HG03159 (cell line): ENCODE measurements around the gene DSG4.

Source experiments
- ATAC-seq: cut with Tn5 transposase; IDR thresholded peaks from one replicate; pipeline ENCODE4 v1.9.1; 2021; ENCODE audit warnings: mild to moderate bottlenecking, moderate library complexity; ENCODE audit not compliant: unreplicated experiment

DSG4 gene

DNA sequence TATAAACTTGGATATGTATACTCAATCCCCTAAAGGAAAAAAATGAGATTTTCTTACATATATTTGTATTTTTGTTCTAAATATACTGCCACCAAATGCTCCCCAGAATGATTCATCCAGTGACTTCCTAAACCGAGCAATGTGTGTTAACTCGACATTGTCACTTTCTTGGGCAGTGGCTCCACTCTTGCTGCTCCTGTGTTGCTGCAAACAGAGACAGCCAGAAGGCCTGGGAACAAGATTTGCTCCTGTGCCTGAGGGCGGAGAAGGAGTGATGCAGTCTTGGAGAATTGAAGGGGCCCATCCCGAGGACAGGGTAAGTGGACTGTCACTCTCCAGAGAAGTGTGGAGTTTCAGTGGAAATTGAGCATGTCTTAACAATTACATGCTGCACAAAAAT lies 32.7 kb downstream of the DSG4 start:
- ATAC-seq = no peak

DNA sequence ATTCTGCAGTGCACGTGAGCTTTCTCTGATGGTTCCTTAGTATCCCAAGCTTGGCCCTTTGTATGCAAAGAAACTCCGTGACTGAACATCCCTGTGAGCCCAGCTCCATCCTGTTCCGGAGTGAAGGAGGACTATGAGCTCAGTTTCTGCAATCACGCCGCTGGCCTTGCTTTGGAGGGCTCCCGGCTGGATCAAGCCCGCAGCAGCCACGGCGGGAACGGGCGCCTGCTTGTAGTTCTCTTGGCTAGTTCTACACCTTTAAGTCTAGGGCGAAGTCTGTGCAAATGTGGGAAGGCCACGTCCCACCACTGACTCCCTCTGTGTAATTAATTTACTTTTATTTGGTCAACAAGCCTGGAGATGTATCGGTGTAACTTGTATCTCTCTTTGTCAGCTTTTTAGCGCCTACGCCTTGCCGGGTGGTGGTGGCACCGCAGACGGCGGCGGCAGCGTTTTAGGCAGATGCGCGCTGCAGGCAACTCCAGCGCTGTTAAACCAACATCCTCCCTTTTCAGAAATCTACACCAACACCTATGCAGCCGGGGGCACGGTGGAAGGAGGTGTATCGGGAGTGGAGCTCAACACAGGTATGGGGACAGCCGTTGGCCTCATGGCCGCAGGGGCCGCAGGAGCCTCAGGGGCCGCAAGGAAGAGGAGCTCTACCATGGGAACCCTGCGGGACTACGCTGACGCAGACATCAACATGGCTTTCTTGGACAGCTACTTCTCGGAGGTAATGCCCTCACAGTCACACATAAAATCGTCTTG lies 34.3 kb downstream of the DSG4 start:
- ATAC-seq = no peak

DNA sequence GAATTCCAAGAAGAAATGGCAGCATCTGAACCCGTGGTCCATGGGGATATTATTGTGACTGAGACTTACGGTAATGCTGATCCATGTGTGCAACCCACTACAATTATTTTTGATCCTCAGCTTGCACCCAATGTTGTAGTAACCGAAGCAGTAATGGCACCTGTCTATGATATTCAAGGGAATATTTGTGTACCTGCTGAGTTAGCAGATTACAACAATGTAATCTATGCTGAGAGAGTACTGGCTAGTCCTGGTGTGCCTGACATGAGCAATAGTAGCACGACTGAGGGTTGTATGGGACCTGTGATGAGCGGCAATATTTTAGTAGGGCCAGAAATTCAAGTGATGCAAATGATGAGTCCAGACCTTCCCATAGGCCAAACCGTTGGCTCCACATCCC lies 36.6 kb downstream of the DSG4 start:
- no peak for ATAC-seq

DNA sequence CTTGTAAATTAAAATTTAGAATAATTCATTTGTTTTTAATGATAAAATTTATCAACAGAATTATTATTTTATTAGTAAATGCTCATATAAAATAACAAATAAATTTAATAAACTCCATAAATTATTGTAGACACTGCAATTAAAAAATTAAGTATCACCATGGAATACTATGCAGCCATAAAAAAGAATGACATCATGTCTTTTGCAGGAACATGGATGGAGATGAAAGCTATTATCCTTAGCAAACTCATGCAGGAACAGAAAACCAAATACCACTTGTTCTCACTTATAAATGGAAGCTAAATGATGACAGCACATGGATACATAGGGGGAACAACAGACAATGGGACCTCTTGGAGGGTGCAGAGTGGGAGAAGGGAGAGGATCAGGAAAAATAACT lies 41.3 kb downstream of the DSG4 start:
- ATAC-seq = no peak

DNA sequence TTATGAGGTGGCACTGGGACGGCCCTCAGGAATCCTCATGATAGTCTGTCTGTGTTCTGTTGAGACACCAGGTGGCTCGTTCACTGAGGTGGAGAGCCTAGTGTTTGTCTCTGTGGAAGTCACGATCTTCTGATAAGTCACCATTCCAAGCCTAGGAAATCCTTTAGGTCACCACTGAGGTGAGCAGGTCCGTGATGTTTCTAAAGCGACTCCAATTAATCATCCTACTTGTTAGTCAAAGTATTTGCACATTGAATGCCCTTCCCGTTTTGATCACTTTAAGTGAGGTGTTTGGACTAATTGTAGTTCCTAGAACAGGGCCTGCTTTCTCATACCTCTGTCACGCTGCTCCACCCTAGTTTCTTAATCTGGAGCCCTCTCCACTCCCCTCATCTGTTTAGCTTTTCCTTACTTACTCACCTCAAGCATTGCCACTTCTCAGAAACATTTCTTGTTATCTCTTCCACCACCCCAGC lies 42.9 kb downstream of the DSG4 start:
- no peak for ATAC-seq

DNA sequence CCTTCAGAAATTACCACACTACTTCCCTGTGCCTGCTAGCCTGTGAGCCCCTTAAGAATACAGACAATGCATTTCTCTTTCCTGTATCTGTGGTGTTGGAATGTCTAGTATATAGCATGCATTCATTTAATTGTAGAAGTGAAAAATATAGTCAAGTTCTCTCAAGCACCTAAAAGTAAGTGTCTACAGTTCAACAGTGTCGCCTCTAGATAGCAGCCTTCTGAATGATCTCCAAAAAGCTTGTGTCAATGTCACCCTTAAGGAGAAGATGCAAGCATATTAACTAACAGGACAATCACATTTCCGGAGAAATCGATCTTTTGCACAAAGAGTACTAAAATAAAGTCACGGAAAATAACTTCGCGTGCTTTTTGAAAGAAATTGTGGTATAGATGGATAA lies 43.5 kb downstream of the DSG4 start:
- ATAC-seq = no peak

DNA sequence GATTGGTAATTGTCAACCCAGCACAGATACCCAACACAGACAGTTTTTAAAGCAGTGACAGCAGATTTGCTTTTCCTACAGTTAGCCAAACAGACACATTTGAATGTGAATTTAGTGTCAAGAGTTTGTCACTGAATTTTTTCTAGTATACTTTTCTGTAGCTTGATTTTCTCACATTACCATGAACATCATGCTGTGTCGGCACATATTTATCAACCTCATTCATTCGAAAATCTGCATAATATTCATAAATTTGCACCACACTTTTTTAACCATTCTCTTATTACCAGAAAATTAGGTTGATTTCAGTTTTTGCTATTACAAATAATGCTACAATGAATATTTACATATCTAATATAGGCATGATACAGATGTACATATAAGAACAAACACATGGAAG lies 43.9 kb downstream of the DSG4 start:
- no peak for ATAC-seq

DNA sequence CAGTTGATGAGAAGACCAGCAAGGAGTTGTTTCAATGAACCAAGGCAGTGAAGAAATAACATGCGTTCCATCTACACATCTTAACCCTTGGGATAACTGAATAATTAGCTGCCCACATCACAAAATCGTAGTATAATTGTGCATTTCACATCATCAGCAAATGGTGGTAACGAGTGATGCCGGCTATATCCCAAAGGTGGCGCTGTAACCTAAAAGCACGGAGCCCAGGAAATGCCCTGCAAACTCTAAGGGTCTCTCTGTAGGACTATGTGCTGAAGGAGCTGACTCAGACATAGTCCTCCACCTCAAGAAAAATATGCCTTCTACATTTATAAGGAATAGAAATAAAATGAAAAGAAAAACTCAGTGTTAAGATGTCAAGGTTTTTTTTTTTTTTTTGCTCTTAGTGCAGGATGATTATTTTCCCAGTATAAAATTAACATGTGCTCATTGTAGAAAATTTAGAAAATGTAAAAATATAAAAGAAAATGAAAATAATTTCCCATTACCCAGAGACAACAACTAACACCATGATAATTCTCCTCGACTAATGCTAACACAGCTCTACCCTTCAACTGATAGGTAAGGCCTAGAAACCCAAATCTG lies 47.9 kb downstream of the DSG4 start:
- ATAC-seq = peak; percentile 89

DNA sequence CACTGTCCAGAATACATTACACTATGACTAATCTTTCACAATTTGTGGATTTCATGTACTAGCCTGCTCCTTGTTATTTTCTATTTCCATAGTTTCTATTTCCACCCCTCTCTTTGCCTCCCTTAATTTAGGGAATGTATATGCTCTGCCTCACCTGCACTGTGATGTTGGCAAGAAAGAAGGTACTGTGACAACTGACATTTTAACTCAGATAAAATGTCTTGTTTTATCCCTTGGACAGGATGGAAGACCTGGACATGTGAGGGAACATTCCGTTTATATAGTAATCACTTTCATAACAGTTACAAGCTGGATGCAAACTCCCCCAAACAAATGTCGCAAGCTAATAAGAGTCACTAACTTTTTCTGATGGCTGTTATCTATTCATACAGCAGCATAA lies 49.4 kb downstream of the DSG4 start:
- ATAC-seq = no peak

DNA sequence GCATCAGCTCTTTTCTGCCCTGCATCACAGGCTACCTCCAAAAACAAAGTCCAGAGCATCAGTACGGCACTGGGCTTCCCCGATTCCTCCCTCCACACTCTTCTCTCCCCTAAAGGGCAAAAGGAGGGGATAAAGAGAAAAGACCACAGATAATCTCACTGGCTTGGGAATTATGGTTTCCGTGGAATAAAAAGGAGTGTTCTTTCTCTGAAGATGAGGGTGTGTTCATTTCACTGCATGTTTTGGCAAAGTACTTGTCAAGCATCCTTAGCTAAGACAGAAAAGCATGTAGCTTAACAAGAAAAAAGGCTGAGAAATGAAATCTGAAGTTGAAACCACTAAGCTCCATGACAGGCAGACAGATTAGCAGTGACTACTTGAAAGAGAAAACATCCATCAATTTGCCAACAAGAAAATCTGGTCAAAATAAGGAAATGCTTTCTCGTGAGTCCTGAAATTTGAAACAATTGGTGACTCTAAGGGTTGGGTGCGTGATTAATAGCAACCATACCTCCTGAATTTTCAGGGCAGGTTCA lies 50.4 kb downstream of the DSG4 start:
- no peak for ATAC-seq

DNA sequence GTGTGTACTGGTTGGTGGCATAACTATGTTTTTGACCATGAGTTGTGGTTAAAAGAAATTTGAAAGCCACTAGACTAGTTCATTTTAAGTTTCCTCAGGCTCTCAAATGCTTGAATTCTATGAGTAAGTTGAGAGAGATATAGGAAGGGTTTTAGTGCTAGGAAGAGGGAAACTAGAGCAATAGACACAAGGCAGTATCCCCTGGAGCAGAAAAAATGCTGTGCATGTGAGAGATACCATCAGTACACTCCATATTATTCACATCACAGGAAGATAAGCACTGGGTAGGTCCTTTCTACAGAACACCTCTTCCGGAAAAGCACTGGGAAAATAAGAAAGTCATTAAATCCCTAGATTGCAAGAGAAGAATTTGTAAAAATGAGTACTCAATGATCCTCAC lies 51.6 kb downstream of the DSG4 start:
- ATAC-seq = no peak

DNA sequence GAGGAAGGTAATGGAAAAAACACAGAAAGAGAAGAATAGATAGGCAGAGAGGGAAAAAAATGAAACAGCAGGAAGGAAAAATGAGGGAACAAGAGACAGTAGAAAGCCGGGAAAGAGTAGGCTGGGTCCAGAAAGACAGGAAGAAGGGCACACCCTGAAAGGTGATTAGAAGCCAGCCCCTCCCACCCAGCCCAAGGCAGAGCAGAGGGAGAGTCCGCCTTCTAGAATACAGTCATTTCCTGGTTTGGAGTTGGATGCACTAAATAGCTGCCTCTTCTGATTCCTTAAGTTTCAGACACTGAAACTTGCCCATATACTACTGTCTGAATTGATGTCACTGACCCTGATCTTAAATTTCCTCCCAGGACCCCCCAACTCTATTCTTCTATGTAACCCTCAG lies 53.0 kb downstream of the DSG4 start:
- no peak for ATAC-seq

DNA sequence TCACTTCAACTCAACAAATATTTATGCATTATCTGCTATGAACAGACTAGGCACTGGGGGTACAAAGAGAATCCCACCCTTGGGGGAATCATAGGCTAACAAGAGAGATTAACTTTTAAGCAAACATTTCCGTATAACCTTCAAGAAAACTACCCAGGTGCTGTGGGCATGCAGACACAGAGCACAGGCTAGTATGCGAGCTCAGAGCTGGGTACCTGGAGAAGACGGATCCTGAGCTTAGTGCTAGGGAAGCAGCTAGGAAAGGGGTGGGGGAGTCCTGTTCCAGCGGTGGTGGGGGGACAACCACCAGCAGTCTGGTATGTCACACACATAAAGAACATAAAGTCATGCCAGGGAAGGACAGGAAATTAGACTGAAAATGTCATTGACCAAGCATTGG lies 53.5 kb downstream of the DSG4 start:
- no peak for ATAC-seq

DNA sequence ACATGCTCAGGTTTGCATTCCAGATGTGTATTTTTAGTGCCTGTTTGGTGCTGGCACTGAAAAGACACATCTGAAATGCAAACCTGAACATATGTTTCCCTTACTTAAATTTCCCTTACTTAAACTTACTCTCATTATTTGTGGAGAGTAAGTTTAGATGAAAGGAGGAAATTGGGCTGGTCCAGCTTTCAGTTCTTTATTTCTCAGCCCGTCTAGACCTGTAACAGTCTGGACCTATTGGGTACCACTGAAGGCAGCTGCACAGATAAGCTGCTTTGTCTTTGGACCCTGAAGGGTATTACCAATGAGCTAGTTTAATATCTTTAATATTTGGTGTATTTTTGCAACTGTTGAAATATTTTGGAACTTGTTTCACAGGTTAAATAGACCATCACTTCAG lies 54.0 kb downstream of the DSG4 start:
- no peak for ATAC-seq

DNA sequence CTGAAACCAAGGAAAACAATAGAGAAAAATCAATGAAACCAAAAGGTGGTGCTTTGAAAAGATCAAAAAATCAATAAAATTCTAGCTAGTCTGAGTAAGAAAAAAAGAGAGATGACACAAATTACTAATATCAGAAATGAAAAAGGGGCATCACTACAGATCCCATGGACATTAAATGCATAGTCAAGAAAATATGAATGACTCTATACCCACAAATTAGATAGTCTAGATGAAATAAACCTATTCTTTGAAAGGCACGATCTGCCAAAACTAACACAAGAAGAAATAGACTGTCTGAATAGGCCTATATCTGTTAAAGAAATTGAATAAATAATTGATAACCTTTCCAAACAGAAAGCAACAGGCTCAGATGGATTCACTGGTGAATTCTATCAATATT lies 55.7 kb downstream of the DSG4 start:
- ATAC-seq = no peak

DNA sequence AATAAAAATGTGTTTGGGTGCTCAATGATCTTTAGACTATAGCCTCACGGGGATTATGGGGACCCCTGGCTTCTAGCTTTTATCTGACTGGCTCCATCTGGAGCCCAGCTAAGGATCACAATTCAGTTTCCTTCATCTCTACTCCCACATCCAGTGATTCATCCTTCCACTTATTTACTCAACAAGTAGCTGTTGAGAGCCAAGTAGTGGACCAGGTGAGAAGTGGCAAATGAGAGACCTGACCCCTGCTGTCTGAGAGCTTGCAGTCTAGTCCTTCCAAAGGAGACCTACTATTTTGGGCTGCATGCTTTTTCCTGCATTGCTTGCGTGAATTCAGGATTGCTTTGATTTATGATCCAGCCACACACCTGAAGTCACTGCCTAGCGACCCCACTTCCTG lies 60.2 kb downstream of the DSG4 start:
- ATAC-seq = no peak

DNA sequence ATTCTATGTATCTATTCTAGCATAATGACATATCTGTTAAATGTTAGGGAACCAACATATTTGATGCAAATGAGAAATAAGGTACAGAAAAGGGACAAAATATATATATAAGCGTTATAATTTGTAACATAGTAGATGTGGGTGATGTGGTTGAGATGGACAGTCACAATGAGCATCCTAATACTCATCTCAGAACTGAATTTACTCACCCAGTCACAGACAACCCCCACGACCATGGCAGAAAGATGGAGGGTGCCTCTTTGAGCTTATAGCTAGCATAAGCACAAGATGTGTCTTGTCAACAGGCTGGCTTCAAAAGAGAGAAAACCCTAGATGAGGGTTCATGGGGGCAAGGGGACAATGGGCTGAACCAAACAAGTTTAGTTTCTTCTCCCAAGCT lies 61.8 kb downstream of the DSG4 start:
- ATAC-seq = peak; percentile 54

DNA sequence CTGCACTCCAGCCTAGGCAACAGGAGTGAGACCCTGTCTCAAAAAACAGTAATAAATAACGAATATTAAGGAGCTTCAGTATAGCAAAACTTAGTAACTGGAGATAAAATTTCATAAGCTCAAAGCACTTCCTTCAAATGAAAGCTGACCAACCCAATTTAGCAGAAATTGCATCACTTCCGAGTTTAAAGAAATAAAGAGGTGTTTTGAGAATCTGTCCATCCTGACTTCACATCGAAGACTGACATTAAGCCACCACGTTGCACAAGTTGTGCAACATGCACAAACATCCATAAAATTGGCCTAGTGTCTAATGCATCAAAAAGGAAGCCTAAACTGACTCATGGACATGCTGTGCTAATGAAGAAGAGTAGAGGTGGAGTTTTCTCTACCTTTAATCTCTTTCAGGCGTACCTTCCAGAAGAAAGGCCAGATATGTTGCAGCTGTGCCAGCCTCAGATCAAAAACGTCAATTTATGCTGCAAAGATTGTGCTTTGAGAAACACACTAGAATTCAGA lies 63.3 kb downstream of the DSG4 start:
- ATAC-seq = no peak

DNA sequence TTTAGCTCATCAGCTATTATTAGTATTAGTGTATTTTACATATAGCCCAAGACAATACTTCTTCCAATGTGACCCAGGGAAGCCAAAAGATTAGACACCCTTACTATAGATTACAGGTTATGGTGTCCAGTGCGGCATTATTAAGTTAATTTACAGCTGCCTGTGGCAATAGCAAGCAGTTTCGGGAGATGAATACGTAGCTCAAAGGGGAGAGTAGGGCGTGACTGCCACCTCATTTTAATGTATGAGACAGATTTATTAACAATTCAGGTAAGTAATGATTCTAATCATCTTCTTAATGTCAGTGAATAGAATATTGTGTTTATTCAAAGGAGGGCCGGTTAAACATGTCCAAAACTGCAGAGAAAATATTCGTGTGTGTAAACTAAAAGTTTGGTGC lies 64.2 kb downstream of the DSG4 start:
- ATAC-seq = no peak

DNA sequence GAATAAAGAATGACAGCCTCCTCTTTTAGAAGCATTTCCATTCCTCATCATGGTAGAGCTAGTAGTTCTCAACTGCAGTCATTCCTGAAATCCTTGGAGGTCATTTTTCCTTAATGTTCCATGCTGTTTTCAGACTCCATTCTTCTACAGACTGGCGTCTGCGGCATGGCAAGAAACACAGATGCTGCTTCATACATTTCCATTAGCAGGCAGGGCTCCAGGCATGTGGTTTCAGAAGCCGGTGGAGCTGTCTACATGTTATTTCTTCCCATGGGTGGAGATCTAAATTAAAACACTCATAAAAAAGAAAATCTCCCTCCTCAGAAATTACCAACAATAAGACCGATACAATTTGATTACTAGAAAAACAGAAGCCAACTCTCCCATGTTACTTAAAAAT lies 64.9 kb downstream of the DSG4 start:
- ATAC-seq = no peak

DNA sequence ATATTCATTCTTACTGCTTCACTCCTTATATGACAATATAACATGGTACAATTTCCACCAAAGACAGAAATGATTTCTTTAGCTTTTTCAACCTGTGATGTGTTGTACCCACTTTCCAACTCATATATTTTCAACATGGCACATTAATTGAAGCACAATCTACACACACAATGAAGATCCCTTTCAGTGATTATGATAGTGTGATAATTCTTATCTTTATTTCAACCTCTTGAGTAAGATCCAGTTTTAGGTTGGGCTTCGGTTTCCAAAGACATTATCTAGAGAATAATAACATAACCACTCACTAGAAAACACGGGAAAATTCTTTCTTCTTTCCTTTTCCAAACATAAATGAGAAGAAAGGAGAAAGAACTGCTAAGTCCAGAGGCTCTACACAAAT lies 67.6 kb downstream of the DSG4 start:
- no peak for ATAC-seq

DNA sequence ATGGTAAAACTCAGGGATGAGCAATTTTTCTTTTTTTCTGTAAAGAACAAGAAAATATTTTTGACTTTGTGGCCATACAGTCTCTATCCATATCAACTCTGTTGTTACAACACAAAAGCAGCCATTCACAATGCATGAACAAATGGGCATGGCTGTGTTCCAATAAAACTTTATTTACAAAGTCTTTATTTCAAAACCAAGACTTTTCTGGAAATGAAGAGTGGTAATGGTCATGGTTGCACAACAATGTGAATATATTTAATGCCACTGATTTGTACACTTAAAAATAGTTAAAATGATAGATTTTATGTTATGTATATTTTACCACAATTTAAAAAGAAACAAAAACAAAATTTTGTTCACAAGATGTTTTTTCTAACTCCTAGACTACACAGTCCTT lies 69.3 kb downstream of the DSG4 start:
- no peak for ATAC-seq
